Gastrocnemius medialis (tissue), 4 donors: ENCODE results near the gene DGLUCY.

Source experiments
- POLR2A ChIP-seq, 2 donors: fragments of 450-650 bp; IDR thresholded peaks; one replicate each; pipeline ENCODE4 v1.6.1; 2017; ENCODE audit warnings: antibody characterized with exemption in 2 of 2, mild to moderate bottlenecking in 2 of 2, moderate library complexity in 2 of 2
- TF ChIP-seq, protein P1 (sequence below), 5 experiments: fragments of 450-650 bp in 3 of 5; fragments of 200-600 bp in 2 of 5; sonication (generic) in 2 of 5; IDR thresholded peaks in 4 of 5; conservative IDR thresholded peaks in 1 of 5; 1 replicate in 4 of 5; 2 replicates in 1 of 5; pipeline ENCODE4 v1.5.1; 2016 to 2019; ENCODE audit warnings: antibody characterized with exemption in 5 of 5, mild to moderate bottlenecking in 3 of 5, moderate library complexity in 3 of 5

DNA sequence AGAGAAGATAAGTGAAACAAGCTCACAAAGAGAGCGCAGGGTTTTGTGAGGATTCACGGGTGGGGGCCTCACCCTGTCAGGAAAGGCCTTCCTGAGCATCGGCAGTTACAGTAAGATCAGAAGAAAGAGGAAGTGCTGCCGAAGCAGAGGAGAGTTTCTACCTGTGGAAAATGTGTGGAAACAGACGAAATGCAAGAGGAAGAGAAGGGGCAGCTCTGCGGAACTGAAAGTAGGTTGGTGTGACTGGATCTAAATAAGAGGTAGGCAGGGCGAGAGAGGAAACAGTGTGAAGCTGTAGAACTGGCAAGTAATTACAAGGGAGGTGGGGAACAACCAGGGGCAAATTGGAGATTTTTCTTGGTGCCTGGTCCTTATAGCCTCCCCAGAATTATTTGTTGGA is 128.0 kb downstream of the DGLUCY start:
- no peak for TF ChIP-seq POLR2A (IDR thresholded peaks at IDR 0.05)
- TF ChIP-seq, protein P1, sequence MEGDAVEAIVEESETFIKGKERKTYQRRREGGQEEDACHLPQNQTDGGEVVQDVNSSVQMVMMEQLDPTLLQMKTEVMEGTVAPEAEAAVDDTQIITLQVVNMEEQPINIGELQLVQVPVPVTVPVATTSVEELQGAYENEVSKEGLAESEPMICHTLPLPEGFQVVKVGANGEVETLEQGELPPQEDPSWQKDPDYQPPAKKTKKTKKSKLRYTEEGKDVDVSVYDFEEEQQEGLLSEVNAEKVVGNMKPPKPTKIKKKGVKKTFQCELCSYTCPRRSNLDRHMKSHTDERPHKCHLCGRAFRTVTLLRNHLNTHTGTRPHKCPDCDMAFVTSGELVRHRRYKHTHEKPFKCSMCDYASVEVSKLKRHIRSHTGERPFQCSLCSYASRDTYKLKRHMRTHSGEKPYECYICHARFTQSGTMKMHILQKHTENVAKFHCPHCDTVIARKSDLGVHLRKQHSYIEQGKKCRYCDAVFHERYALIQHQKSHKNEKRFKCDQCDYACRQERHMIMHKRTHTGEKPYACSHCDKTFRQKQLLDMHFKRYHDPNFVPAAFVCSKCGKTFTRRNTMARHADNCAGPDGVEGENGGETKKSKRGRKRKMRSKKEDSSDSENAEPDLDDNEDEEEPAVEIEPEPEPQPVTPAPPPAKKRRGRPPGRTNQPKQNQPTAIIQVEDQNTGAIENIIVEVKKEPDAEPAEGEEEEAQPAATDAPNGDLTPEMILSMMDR (IDR thresholded peaks at IDR 0.05 in 4 of 5, conservative IDR thresholded peaks at IDR 0.05 in 1 of 5), result no peak
